GM10266 (cell line): ENCODE data around the gene ELMOD3.
"Not testable (repeated sequence)": the region's sequence is repeated elsewhere in the genome, so short reads cannot be mapped to it uniquely, and the experiment has no call there.

Experiments used
- DNase-seq: peaks from one replicate; pipeline ENCODE4 v3.0.0; 2012; ENCODE audit errors: extremely low spot score
- TF ChIP-seq, protein P1 (sequence below): IDR thresholded peaks from 2 replicates; pipeline ENCODE4 v1.5.1; 2012; ENCODE audit warnings: mild to moderate bottlenecking, low read depth; ENCODE audit not compliant: control insufficient read depth, insufficient read depth; ENCODE audit errors: missing control alignments

Gene ELMOD3

GRCh38 chr2:85369500-85369899 is 14.9 kb downstream of the ELMOD3 start:
- no peak for DNase-seq
- TF ChIP-seq, protein P1, sequence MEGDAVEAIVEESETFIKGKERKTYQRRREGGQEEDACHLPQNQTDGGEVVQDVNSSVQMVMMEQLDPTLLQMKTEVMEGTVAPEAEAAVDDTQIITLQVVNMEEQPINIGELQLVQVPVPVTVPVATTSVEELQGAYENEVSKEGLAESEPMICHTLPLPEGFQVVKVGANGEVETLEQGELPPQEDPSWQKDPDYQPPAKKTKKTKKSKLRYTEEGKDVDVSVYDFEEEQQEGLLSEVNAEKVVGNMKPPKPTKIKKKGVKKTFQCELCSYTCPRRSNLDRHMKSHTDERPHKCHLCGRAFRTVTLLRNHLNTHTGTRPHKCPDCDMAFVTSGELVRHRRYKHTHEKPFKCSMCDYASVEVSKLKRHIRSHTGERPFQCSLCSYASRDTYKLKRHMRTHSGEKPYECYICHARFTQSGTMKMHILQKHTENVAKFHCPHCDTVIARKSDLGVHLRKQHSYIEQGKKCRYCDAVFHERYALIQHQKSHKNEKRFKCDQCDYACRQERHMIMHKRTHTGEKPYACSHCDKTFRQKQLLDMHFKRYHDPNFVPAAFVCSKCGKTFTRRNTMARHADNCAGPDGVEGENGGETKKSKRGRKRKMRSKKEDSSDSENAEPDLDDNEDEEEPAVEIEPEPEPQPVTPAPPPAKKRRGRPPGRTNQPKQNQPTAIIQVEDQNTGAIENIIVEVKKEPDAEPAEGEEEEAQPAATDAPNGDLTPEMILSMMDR, result no peak

- TF ChIP-seq, protein P1, result no peak
- no peak for DNase-seq
Measured at GRCh38 chr2:85371045-85371444, 16.5 kb downstream of the ELMOD3 start.

DNA sequence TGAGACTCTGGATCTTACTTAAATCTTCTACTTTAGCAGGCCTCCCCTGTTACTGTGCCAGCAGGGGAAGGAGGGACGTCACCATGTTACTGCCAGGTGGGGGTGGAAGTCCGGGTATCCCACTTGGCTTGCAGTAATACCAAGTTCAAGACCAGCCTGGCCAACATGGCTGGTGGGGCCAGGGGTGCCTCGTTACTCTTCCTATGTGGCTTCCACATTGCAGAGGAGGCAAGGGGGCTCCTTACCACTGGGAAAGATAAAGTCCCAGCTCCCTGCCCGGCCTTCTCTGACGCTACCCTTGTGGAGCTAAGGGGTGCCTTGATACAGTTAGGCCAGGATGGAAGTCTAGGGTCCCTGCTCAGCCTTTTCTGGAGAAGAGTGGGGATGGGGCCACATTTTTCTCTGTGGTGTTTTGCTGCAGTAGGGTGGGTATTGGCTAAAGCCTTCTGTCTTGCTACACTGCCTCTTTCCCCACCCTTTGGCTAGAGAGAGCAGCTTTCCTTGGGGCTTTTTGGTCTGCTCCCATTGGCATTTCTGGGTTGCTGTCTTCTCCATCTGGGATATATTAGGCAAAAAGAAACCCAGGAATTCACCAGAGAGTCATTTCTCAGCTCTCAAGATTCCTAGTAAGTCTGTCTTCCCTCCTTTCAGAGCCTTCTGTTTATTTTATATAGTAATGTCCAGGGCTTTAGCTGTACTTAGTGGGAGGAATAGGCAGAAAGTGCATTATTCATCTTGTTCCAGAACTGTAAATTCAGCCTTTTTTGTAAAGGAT is 21.9 kb downstream of the ELMOD3 start:
- DNase-seq, result no peak
- TF ChIP-seq, protein P1, result no peak

GRCh38 chr2:85377083-85377482 is 22.5 kb downstream of the ELMOD3 start:
- TF ChIP-seq, protein P1, result no peak
- no peak for DNase-seq

DNA sequence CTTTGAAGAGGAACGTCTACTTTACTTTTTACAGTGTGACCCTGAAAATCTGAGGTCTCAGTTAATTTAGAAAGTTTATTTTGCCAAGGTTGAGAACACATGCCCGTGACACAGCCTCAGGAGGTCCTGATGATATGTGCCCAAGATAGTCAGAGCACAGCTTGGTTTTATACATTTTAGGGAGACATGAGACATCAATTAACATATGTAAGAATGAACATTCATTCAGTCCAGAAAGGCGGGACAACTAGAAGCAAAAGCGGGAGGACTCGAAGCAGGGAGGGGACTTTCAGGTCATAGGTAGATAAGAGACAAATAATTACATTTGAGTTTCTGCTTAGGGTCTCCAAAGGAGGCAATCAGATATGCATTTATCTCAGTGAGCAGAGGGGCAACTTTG is 23.7 kb downstream of the ELMOD3 start:
- TF ChIP-seq, protein P1, result no peak
- no peak for DNase-seq

DNA sequence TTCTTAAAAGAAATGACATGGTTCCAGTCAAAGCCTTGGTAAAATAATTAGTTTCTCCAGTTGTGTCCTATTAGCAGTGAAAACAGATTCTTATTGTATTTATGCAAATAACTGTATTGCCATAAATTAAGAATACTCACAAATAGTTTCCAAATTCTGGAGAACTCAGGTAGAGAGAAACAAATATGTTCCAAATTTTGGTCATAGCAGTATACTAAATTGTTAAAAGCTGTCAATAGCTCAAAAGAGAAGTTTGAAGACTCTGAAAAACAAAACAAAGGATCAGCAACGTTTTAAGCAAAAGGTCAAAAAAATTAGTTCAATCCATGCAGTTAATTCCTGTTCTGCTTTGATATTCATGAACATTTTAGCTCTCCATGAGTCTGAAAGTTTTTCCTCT is 25.5 kb downstream of the ELMOD3 start:
- no peak for DNase-seq
- TF ChIP-seq, protein P1, result no peak

DNA sequence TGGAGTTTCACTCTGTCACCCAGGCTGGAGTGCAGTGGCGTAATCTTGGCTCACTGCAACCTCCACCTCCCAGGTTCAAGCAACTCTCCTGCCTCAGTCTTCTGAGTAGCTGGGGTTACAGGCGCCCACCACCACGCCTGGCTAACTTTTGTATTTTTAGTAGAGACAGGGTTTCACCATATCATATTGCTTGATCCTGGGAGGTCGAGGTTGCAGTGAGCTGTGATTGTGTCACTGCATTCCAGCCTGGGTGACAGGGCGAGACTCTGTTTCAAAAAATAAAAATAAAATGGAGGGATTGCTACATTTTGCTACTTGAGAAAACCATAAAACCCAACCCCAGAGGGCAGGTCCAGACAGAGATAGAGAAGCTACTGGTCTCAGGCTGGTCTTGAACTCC is 28.6 kb downstream of the ELMOD3 start:
- DNase-seq, result not testable (repeated sequence)

GRCh38 chr2:85383850-85384249 is 29.3 kb downstream of the ELMOD3 start:
- no peak for DNase-seq
- TF ChIP-seq, protein P1, result no peak
